Dermis blood vessel endothelial cell (primary cell): ENCODE measurements around the gene MAGED1. TPM values are rescaled to one million over a fixed set of nuclear protein-coding genes. Genes with fewer than 3 reads are reported as not detected.
"Not testable (repeated sequence)": the region's sequence is repeated elsewhere in the genome, so short reads cannot be mapped to it uniquely, and the experiment has no call there.

Experiments used
- DNase-seq: peaks from one replicate; pipeline ENCODE4 v3.0.0; 2010
- total RNA-seq: library from RNA; depleted of rRNA; stranded (reverse); fragments of >200 nt; gene quantifications from 2 replicates; pipeline ENCODE4 v1.2.3, GENCODE V29; 2014

The MAGED1 gene
- total RNA-seq, 1 donor from 2014 or later = 64.3 TPM

- peak; percentile 32 for DNase-seq
These were observed 1.4 kb downstream of the MAGED1 start for GRCh38 chrX:51894697-51895336.

GRCh38 chrX:51896626-51897025, 3.2 kb downstream of the MAGED1 start:
- DNase-seq = no peak

GRCh38 chrX:51899741-51900140, 6.3 kb downstream of the MAGED1 start:
- DNase-seq = no peak

- DNase-seq = no peak
These were observed 9.2 kb downstream of the MAGED1 start for GRCh38 chrX:51902510-51903050.

- DNase-seq = not testable (repeated sequence)
These were observed 11.7 kb downstream of the MAGED1 start for GRCh38 chrX:51905152-51905551.

- no peak for DNase-seq
These were observed 12.3 kb downstream of the MAGED1 start for GRCh38 chrX:51905711-51906110.

- no peak for DNase-seq
These were observed 24.2 kb downstream of the MAGED1 start for GRCh38 chrX:51917604-51918003.

- DNase-seq = no peak
These were observed 29.1 kb downstream of the MAGED1 start for GRCh38 chrX:51922561-51922960.

- no peak for DNase-seq
These were observed 38.2 kb downstream of the MAGED1 start for GRCh38 chrX:51931566-51932150.

Other genes with a start within 250 kb of the MAGED1 start
- gene CENPVL2, start 210.8 kb upstream of the MAGED1 start, total RNA-seq = not detected in 2 replicates
- not detected in 2 replicates for gene CENPVL1, start 183.1 kb upstream of the MAGED1 start, total RNA-seq
- gene GSPT2, start 150.2 kb upstream of the MAGED1 start, total RNA-seq = 6.6 and 8.0 TPM in 2 replicates
- 32.0 and 35.9 TPM in 2 replicates for gene MAGED4B, start 175.6 kb downstream of the MAGED1 start, total RNA-seq